Activated T-helper 1 cell treated with anti-CD3 and anti-CD28 coated beads, Interleukin-2, amount 50 U/mL, for 16 hours (primary cell): ENCODE results near the gene NRIP1.

Experiments used
- DNase-seq, 2 donors: peaks; one replicate each; pipeline ENCODE4 v3.0.0-alpha.2; 2020; ENCODE audit warnings: low read depth in 1 of 2, low spot score in 1 of 2

Gene NRIP1

GRCh38 chr21:15010645-15011044, 54.2 kb downstream of the NRIP1 start:
- no peak for DNase-seq

- no peak for DNase-seq
Measured at GRCh38 chr21:15009837-15010363, 54.9 kb downstream of the NRIP1 start.

DNA sequence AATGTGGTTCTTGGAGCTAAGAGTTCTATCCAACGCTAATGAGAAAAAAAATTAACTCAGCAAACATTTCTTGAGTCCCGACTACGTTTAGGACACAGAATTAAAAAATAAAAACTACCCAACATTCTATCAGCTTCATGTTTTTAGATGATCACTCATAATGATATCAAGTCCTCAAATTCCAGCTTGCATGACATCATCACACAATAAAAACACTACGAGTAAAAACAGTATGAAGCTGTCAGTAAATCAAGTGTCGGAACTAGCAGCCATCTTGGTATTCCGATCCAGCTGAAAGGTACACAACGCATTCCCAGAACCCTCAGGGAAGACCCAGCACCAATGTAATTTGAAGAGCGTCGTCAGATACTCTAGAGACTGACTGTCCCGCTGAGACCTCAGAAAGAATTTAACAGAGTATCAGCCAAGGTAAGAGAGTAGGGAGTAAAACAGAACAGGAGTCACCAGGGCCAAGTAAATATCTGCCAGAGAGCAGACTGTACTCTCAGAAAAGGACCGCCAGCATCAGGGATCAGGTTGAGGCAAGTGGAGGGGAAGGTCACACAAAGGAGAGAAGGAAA, 57.0 kb downstream of the NRIP1 start:
- no peak for DNase-seq

GRCh38 chr21:15006594-15007230, 58.1 kb downstream of the NRIP1 start:
- DNase-seq = no peak

GRCh38 chr21:15005391-15005790, 59.4 kb downstream of the NRIP1 start:
- no peak for DNase-seq

- DNase-seq = no peak
Measured at GRCh38 chr21:15004721-15005370, 60.0 kb downstream of the NRIP1 start.

GRCh38 chr21:15003463-15004135, 61.2 kb downstream of the NRIP1 start:
- DNase-seq = no peak

DNA sequence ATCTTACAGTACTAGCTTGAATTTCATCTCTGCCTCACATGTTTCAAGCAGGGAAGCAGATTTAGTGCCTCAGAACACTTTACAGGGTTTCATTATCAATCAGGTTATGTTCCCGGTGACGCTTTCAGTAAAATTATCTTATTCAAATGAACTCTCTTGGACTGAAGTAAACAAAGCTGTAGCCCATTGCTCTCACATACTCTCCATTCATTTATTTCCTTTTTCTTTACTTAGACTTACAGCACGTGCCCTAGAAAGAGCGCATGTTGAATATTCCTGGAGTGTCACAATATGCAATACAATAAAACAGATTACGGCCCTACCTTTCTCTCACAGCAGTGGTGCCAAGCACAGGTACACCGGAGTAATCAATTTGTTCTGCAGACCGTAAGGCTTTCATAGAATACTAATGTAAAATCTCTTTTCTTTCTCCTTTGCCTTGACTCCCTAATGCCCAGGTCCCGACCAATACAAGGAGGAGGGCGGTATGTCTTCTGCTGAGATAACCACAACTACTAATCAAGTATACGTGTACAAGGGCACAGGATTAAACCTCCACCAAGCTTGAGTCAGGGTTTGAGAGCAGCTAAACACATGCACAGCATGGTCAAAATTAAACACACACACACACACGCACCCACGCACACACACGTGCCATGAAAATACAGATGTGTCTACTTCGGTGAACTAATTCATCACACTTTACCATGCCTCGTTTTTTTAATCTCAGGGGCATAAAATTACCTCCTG, 62.8 kb downstream of the NRIP1 start:
- DNase-seq = no peak

DNA sequence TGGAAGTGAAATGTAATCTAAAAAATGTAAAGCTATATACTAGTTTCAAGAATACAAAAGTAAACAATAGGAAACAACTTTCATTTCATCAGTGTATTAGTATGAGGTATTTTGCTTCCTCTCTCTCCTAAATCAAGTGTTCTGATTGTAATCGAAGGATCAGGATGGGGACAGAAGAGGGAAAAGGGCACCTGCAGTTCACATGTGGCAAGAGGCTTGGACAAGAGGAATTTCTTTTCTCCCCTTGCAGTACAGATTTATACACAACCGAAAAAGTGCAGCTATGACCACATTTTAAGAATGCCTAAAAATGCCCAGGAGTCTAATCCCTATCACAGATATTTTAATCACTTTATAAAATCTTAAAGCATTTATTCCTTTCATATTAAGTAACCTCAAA, 63.7 kb downstream of the NRIP1 start:
- DNase-seq = no peak

DNA sequence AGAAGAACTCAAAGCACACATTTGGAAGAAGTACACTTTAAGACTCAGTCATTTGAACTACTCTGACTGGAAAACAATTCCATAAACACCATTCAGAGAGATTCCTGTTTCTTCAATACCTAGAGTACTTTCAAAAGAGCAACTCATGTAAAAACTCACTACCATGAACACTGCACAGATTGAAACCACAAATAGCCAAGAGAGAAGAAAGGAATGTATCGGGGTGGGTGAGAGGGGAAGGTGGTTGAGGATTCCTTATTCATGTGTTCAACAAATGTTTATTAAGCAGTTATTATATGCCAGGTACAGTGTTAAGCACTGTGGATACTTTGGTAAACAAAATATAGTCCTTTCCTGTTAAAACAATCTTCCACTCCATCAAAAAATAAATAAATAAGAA, 64.7 kb downstream of the NRIP1 start:
- no peak for DNase-seq

DNA sequence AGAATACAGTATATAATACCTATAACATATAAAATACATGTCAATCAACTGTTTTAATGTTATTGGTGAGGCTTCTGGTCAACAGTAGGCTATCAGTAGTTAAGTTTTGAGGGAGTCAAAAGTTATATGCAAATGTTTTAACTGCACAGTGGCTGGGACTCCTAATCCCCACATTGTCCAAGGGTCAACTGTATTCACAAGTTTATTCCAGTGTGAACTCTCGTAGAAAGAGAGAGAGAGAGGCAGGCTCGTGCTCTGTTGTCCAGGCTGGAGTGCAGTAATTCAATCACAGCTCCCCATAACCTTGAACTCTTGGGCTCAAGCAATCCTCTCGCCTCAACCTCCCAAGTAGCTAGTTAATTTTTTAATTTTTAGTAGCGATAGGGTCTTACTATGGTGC, 66.0 kb downstream of the NRIP1 start:
- DNase-seq = no peak

- DNase-seq = no peak
Measured at GRCh38 chr21:14998336-14998735, 66.5 kb downstream of the NRIP1 start.

GRCh38 chr21:14995695-14996490, 68.9 kb downstream of the NRIP1 start:
- DNase-seq = no peak

DNA sequence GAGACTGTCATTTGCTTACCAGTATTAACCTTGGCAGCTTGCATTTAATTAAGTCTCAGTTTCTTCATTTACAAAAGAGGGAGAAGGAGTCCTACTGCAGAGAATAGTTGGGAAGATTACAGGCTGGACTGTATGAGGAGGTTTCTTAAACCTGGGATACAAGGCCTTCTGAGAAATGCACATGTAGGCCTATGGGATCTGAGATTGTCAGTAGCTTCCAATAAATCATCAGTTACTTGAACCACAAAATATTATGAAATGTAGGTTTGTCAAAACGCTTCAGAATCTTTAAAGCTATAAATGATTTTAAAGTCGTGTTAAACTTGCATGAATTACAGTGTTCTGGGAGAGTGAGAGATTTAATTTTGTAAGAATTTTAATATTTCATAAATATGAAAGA, 69.6 kb downstream of the NRIP1 start:
- DNase-seq = no peak

DNA sequence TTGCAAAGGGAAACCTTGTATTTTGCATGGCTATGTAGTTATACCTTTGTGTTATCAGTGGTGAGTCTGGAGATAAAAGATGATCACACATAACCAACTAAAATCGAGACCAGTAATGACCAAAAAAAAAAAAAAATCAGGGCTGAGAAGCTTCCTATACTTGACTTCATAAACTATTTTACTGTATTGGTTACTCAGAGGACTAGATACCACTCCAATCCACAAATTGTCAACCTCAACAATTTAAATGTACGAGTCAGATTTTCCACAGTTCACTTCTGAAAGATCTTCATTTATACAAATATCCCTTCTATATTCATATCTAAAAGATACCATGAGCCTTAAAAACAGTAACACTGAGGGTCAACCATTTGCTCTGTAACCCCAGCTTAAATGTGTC, 71.7 kb downstream of the NRIP1 start:
- no peak for DNase-seq

DNA sequence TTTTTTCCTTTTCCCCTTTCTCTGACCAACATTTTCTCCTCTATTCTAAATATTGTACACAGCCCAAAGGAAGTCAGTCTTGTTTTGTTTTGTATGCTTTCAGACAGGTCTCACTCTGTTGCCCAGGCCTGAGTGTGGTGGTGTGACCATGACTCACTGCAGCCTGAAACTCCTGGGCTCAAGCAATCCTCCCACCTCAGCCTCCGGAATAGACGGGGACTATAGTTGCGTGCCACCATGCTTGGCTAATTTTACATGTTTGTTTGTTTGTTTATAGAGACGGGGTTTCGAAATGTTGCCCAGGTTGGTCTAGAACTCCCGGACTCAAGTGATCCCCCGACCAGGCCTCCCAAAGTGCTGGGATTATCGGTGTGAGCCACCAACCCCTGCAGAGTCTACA, 72.8 kb downstream of the NRIP1 start:
- DNase-seq = no peak

DNA sequence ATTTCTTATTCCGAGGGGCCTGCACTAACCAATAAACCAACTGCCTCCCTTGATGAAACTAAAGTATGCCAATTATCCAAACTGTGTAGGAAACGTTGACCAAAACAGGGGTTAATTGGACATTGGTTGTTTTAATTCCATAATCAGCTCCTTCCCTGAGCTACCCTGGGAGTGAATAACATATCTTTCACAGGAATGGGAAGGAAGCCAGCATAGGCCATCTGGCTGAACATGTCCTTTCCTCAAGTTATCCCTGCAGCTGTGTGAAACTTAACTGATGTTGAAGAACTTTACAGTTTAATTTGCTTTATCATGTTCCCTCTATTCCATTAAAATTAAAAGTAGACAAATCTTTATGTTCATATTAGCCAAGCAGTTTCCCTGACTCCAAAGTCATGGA, 75.4 kb downstream of the NRIP1 start:
- DNase-seq = no peak

- no peak for DNase-seq
Measured at GRCh38 chr21:14988760-14989159, 76.0 kb downstream of the NRIP1 start.

DNA sequence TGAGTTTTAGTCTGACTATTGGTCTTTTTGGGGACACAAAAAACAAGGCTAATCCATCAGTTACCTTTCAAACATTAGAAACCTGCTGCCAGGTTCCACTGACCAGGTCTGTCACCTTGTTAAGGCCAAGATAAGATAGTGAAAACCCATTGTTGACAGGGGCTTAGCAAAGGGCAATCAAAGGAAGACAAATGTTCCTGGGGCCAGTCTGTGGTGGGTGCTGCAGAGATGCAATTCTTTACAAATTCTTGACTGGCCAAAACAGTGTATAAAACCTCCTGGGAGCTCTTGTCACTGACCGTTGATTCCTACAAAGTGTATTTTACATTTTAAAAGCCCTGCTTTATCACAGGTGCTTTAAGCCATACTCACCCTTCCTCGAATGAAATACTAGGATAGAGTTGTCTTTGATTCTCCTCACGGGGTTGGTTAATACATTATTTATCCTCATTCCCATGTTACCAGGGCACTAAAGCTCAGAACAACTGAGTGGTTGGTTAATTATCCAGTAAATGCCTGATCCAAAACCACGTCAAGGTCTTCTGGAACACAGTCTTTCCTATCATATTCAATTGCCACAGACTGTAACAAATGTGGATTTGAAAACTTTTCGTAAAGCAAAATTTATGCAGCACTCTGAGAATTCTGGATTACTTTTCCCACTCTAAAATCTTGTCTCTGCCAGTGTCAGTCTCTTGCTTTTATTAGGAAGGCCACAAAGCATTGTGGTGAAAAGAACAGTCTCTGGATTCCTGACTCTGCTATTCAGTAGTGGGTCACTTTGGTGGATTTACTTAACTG, 77.2 kb downstream of the NRIP1 start:
- no peak for DNase-seq

- DNase-seq = no peak
Measured at GRCh38 chr21:14985306-14985705, 79.5 kb downstream of the NRIP1 start.
